LNCaP clone FGC (cell line): ENCODE results near the gene ANKRD13B.

Source experiments
- DNase-seq: peaks from one replicate; pipeline ENCODE4 v3.0.0-alpha.2; 2011; ENCODE audit warnings: low read depth
- H3K4me3 ChIP-seq: 2 replicates; pipeline ENCODE4 v1.5.1; 2011; ENCODE audit warnings: mild to moderate bottlenecking, low read depth, low read length, control low read depth
- TF ChIP-seq, protein P1 (sequence below): IDR thresholded peaks from 2 replicates; pipeline ENCODE4 v1.5.1; 2012; ENCODE audit warnings: mild to moderate bottlenecking; ENCODE audit not compliant: control insufficient read depth, insufficient read depth; ENCODE audit errors: extremely low read depth

Gene ANKRD13B

DNA sequence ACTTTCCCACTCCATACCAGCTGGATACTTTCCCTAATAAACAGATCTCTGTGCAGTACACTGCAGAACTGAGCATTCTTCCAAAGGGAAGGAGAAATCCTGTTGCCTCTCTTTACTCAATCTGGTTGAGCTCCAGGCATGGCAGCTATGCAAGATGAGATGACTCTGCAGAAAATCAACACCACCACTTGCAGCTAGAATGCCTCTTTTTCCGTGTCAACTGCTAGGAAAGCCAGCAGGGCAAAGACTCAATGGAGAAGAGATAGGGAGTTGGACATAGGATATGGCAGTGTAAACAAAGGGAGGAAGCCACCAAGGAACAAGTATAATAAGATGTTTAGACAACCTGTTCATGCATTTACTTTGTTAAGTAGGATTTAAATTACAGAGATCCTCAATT, 70.2 kb downstream of the ANKRD13B start:
- no peak overlapping the region for H3K4me3 ChIP-seq
- TF ChIP-seq, protein P1, sequence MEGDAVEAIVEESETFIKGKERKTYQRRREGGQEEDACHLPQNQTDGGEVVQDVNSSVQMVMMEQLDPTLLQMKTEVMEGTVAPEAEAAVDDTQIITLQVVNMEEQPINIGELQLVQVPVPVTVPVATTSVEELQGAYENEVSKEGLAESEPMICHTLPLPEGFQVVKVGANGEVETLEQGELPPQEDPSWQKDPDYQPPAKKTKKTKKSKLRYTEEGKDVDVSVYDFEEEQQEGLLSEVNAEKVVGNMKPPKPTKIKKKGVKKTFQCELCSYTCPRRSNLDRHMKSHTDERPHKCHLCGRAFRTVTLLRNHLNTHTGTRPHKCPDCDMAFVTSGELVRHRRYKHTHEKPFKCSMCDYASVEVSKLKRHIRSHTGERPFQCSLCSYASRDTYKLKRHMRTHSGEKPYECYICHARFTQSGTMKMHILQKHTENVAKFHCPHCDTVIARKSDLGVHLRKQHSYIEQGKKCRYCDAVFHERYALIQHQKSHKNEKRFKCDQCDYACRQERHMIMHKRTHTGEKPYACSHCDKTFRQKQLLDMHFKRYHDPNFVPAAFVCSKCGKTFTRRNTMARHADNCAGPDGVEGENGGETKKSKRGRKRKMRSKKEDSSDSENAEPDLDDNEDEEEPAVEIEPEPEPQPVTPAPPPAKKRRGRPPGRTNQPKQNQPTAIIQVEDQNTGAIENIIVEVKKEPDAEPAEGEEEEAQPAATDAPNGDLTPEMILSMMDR = no peak
- no peak for DNase-seq
